ENCODE measurements around the gene ZNF525.
"Not testable (repeated sequence)": the region's sequence is repeated elsewhere in the genome, so short reads cannot be mapped to it uniquely, and the experiment has no call there.

ZNF525 gene

GRCh38 chr19:53365134-53365898, at the start of gene ZNF525:
Gene ZNF525 (plus strand): TSS chr19:53365705. CDS start chr19:53372282, 6,577 bp downstream.
- DNase-seq, result peak; percentile 98

GRCh38 chr19:53328967-53329366, 36.5 kb upstream of the ZNF525 start:
- no peak for DNase-seq

GRCh38 chr19:53332484-53332883, 33.0 kb upstream of the ZNF525 start:
- DNase-seq, result no peak

GRCh38 chr19:53333066-53333462, 32.4 kb upstream of the ZNF525 start:
- peak; percentile 10 for DNase-seq

GRCh38 chr19:53333463-53334449, 31.7 kb upstream of the ZNF525 start, which contains the start of gene ZNF845:
Gene ZNF845 (plus strand): TSS chr19:53333749. CDS start chr19:53341308, 7,559 bp downstream.
- peak; percentile 97 for DNase-seq

- DNase-seq, result not testable (repeated sequence)
These were observed 21.1 kb upstream of the ZNF525 start for GRCh38 chr19:53344403-53344802.

DNA sequence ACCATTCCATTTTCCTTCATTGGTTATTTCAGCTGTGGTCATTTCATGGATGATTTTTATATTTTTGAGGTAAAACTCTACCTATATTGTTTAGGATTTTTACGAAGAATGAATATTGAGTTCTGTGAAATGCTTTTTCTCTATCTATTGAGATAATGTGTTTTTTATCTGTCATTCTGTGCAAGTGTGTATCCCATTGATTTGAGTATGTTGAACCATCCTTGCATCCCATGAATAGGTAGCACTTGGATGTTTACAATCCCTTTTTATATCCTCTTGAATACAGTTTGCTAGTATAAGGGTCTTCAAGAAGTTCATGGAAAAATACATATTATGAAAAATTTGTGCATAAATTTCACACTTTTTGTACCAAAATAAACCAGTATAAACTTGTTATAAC, 9.8 kb upstream of the ZNF525 start:
- DNase-seq, result no peak

DNA sequence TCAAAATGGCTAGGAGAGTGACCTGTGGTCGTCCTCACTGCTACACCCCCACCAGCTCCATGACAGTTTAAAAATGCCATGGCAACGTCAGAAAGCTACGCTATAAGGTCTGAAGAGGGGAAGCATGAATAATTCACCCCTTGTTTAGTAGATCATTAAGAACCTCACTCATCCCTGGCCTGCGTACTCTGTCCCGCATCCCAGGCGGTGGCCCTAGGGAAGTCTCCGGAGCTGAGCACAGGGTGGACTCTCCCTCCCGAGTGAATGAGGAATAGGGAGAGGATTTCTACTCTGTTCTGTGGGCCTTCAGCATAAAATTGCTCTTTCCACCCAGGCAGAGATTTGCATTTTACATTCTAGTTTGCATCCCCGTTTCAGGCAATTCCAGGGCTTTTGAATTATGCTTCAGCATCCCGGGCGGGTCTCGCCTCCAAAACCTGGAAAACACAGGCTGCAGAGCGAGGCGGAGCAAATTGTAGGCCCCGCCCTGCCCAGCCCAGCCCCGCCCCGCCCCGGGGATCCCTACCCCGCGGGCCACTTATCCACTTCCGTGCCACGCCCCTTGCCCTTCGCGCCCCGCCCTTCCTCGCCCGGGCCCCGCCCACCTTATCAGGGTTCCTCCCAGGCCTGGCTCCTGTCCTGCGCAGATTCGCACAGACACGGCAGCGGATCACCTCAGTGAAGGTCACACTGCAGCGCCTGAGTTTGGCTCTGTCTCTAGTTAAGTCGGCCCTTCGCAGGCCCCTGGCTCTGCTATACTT, 7.5 kb upstream of the ZNF525 start:
- no peak for DNase-seq

- DNase-seq, result not testable (repeated sequence)
These were observed 5.4 kb upstream of the ZNF525 start for GRCh38 chr19:53360056-53360455.

GRCh38 chr19:53365899-53366493, 491 bp downstream of the ZNF525 start:
- DNase-seq, result peak; percentile 32

- DNase-seq, result no peak
These were observed 6.7 kb downstream of the ZNF525 start for GRCh38 chr19:53372196-53372595.

GRCh38 chr19:53374288-53374687, 8.8 kb downstream of the ZNF525 start:
- DNase-seq, result no peak

GRCh38 chr19:53374743-53375142, 9.2 kb downstream of the ZNF525 start:
- no peak for DNase-seq

DNA sequence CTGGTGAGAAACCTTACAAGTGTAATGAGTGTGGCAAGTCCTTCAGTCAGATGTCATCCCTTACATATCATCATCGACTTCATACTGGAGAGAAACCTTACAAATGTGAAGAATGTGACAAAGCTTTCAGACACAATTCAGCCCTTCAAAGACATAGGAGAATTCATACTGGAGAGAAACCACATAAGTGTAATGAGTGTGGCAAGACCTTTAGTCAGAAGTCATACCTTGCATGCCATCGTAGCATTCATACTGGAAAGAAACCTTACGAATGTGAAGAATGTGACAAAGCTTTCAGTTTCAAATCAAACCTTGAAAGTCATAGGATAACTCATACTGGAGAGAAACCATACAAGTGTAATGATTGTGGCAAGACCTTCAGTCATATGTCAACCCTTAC, 15.9 kb downstream of the ZNF525 start:
- no peak for DNase-seq

- DNase-seq, result no peak
These were observed 22.7 kb downstream of the ZNF525 start for GRCh38 chr19:53388168-53388567.

- no peak for DNase-seq
These were observed 23.4 kb downstream of the ZNF525 start for GRCh38 chr19:53388904-53389303.

DNA sequence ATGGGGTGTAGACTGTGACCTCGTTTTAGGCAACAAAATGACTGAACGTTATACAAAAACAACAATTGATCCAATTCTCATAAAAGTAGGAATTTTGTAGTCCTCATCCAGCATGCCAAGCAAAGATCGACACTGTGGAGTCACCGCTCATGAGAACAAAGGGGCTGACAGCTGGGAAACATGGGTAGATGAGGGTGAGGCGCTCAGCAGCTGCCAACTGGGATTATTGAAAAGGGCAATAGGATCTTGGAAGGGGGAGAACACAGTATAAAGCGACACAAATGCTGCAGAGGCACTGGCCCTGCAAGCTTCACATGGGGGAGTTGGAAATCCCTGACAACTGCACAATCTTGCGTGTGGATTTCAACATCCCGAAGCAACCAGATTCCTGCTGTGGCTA, 24.1 kb downstream of the ZNF525 start:
- no peak for DNase-seq

GRCh38 chr19:53389978-53390377, 24.5 kb downstream of the ZNF525 start:
- no peak for DNase-seq

DNA sequence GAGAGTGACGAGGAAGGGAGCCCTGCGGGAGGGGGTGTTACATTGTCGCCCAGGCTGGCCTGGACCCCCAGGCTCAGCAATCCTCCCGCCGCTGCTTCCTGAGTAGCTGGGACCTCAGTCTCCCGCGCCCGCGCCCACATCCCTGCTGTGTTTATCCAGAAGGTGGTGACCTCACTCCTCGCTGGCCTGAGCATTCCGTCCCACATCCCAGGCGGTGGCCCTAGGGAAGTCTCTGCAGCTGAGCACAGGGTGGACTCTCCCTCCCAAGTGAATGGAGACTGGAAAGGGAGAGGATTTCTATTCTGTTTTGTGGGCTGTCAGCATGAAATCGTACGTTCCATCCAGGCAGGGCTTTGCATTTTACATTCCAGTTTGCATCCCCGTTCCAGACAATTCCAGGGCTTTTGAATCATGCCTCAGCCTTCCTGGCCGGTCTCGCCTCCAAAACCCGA, 29.0 kb downstream of the ZNF525 start:
- DNase-seq, result no peak

- peak; percentile 96 for DNase-seq
These were observed 29.7 kb downstream of the ZNF525 start, which contains the start of gene ZNF765 for GRCh38 chr19:53394974-53395839. Gene ZNF765 (plus strand): TSS chr19:53395149. CDS start chr19:53398016, 2,867 bp downstream.
